ENCODE measurements around the gene SMARCD1.

SMARCD1 gene

DNA sequence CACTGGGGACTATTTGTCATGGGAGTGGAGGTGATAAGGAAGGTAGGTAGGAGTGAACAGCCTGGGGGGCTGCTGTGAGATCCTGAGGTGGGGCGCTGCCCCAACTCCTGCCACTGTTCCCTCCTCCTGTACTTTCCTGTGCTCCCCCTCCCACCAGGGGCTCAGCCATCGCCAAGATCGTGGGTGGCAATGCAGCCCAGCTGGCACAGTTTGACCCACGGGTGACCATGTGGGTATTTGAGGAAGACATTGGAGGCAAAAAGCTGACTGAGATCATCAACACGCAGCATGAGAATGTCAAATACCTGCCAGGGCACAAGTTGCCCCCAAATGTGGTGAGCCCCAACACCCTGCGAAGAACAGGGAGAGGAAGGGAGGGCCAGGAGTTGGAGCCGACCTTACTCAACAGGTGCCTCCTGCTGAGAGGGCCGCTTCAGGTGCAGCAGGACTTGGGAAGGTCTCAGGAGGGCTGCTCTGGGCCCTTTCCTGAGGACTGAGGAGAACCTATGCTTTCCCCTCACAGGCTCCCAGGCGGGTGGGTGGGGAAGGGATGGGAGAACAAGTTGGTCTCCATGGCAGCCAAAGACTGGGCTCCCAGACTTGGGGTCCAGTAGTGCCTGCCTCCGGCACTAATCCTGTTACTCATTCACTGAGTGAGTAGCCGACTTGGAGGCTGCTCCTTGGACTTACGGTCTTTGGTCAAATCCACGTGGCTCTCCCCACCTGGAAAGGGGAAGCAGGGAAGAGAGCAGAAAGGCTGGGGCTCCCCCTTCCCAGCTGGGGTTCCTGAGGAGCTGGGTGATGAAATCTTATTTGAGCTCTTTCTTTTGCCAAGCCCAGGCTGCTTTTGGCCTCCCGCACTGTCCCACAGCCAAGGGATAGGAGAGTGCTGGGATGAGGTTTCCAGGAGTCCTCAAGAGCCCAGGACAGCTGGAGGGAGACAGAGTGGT, 19.6 kb downstream of the SMARCD1 start:
- no peak for DNase-seq

DNA sequence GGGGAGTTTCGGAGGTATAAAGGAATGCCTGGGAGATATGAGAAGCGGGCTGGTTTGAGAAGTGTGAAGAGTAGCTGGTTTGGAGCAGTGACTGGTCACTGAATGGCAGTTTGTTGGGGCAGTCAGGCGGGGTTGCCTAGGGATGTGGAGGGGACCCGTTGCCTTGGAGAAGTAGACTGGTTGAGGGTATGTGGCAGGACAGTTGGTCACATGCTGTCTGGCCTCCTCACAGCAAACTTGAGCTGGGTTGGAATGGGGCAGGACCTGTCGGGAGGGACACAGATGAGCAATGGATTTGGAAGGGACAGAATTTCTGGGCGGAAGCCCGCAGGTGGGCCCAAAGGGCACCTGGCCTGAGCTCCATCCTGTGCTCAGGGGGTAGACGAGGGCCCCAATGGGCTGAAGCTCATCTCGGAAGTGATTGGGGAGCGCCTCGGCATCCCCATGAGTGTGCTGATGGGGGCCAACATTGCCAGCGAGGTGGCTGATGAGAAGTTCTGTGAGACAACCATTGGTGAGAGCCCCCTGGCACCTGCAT, 20.8 kb downstream of the SMARCD1 start:
- no peak for DNase-seq

DNA sequence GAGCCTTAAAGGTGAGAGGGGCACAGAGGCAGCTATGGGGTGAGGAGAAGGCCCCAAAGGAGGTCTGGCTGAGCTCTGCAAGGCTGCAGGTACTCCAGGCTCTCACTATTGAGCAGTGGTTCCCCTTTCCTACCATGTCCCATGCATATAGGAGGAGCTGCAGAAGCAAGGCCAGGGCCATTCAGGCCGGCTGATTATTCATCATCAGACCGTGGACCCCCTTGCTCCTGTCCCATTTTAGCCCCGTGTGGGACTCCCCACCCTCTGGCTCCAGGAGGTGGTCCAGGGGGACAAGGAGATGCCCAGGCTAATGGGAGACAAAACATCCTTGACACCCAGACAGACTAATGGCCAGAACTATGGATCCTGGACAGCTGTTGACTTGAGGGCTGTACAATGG, 21.8 kb downstream of the SMARCD1 start:
- DNase-seq: no peak

DNA sequence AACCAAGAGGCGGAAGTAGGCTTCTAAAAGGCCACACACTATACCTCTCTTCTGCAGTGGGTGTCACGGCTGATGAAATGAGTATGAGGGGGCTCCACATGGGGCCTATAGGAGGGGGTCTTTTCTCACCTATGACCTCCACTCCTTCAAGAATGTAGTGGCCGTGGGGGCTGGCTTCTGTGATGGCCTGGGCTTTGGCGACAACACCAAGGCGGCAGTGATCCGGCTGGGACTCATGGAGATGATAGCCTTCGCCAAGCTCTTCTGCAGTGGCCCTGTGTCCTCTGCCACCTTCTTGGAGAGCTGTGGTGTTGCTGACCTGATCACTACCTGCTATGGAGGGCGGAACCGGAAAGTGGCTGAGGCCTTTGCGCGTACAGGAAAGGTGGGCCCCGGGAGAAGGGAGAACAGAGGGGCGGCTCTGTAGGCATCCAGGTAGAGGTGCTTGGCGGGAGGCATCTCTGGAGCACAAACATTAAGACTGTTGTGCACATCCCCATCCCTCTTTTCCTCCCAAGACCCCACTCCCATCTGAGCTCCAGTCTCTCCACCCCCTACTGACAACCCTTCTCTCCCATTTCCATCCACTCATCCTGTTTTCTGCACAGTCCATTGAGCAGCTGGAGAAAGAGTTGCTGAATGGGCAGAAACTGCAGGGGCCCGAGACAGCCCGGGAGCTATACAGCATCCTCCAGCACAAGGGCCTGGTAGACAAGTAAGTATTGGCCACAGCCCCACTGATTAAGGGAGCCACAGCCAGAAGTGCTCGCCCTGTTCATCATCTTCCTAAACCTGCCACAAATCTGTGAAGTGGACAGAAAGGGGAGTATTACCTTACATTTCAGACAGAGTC, 22.5 kb downstream of the SMARCD1 start:
- DNase-seq: no peak

DNA sequence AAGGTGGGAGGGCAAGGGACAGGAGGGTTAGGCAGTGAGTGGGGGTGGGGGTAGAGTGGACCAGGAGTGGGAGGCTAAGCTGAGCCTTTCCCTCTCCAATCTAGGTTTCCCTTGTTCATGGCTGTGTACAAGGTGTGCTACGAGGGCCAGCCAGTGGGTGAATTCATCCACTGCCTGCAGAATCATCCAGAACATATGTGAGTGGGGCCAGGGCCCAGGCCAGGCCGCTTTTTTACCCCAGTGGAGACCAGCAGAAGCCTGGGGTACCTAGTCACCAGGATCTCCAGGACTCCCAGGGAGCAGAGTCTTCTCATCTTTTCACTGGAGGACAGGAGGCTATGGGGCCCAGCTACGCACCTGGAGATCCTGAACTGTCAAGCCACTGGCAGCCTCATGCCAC, 24.2 kb downstream of the SMARCD1 start:
- DNase-seq: no peak

DNA sequence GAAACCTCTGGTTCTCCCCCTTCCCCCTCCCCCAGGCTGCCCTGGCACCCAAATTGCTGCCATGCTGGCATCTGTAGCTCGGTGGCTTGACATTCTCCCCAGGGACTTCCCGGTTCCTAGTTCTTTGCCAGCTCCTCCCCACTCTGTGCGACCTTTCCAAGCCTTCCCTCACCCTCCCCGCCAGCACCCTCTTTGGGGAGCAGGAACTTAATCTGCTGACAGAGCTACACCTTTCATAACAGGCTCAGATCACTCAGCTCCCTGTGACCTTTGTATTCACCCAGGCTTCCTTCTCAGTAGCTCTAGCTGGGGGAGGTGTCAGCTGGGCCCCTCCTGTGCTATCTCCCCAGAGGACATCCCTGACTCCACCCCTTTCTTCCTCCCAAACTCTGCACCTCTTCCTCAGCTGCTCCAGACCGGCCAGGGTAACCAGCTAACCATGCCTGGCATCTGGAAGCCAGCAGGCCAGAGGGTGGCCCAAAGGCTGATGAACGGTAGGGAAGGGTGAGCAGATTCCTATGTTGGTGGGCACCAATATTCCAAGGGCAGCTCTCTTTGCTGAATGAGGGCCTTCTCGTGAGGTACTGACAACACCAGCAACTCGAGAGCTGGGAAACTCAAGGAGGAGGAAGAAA, 25.1 kb downstream of the SMARCD1 start:
- no peak for DNase-seq

DNA sequence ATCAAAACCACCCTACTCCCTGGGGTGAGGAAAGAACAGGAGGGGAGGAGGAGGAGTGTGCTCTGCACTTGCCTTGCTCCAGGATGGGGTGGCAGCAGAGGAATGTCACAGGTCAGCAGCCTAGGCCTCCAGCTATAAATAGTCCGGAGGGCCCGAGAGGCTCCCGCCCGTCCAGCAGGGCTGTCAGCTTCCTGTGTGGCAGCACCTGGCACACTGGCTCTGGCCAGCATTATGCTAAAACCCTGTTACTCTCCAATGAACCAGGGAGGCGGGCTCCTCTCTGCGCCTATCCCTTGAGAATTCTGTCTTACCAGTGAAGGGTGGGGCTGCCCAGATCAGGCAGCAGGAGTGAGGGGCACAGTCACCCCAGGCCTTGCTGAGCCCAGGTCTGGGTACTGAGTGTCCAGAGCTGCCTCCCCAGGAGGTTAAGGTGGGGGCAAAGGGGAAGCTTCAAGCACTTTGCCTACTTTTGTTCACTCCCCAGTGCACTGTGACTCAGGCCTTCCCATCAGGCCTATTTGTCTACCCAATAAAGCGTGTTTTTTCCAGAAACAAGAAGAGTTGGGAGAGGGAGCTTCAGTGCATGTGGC, 25.7 kb downstream of the SMARCD1 start:
- DNase-seq: no peak

DNA sequence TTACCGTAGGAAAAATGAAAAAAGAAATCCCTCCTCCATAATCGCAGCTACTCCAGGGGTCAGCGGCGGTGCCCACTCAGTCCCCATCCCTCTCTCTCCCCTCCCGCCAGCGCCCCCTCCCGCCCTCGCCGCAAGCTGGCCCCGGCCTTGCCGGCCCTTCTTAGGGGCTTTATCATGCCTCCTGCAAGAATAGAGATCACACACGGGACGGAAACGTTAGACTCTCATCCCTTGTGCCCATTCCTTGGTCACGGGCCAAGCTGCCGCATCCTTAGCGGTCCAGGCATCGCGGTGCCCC, 26.2 kb downstream of the SMARCD1 start:
- DNase-seq: no peak

DNA sequence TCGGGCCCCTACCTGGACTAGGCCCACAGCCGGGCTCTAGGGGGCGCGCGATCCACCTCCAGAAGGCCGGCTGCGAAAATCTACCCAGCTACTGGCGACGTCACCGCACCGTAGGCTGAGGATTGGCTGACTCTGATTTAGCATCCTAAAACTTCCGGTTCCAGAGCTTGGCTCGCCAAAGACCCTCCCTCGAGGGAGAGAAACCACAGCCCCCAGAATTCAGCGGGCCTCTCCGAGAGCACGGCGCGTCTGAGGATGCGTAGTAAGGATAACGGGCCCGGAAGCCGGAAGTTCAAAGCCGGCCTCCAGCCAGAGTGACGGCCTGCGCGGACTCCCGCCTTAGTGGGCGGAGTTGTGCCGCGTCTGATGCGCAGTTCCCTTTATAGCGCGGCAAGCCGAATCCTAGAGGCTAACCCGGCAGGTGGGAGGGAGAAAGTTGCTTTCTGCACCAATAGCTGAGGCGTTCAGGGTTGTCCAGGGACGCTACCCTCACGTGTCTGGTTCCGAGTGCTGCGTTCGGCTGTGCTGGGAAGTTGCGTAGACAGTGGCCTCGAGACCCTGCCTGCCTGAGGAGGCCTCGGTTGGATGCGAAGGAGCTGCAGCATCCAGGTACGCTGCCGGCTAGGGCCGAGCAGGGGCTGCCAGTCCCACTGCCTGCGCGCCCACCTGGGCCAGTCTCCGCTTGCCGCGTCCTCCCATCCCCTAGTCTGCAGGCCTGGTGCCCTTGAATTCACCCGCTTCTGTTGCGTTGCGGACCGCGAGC, 26.7 kb downstream of the SMARCD1 start, which contains the start of gene COX14:
TSS of gene COX14 (plus strand) at position 544 of the 763 bp plus-strand sequence. CDS start 7,808 bp downstream, outside the sequence.
- peak; percentile 100 for DNase-seq

DNA sequence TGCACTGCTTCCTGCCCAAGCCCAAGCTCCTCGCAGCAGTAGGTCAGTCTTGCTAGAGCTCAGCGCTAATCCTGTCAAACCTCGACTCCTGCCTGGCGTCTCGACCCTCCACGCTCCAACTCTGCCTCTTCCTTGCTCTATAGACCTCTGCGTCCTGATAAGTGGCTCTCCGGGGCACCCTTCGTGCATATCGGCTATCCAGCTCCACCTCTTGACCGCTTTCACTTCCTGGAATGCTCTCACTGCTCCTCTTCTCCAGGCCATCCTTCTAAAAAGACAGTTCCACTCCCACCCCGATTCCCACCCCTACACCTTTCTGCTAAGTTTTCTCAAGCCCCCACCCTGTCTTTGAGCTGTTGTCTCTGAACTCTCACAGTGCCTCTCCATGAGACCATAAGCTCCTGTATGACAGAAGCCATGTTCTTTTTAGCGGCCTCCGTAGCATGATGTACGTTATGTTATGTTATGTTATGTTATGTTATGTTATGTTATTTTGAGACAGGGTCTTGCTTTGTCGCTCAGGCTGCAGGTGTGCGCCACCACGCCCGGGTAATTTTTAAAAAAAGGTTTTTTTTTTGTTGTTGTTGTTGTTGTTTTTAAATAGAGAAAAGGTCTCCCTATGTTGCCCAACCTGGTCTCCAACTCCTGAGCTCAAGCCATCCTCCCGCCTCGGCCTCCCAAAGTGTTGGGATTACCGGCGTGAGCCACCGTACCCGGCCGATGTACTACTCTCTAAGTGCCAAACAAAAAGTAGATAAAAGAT, 27.5 kb downstream of the SMARCD1 start:
- no peak for DNase-seq

DNA sequence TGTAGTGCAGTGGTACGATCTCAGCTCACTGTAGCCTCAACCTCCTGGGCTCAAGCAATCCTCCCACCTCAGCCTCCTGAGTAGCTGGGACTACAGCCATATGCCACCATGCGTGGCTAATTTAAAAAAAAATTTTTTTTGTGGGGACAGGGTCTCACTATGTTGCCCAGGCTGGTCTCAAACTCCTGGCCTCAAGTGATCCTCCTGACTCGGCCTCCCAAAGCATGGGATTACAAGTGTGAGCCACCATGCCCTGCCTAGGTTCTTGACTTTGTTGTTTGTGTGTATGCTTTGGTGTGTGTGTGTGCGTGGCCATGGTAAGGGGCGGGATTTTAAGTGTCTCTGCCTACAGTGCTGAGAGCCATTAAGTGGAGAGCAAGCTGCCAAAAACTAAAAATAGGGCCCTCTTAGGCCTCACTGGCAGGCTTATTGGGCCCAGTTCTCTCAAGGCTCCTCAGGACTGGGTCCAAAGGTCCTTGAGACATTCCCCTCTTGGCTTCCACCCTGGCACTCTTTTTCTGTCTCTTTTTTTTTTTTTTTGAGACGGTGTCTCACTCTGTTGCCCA, 32.0 kb downstream of the SMARCD1 start:
- DNase-seq: no peak

DNA sequence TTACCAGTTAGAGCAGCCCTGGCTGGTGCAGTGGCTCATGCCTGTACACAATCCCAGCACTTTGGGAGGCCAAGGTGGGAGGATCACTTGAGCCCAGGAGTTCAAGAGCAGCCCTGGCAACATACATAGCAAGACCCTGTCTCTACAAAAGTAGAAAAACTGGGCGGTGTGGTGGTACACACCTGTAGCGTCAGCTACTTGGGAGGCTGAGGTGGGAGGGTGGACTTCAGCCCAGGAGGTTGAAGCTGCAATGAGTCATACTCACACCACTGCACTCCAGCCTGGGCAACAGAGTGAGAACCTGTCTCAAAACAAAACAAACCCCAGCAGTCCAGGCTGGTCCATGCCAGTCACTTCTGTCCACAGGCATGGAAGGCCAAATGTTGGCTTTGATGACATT, 34.2 kb downstream of the SMARCD1 start:
- no peak for DNase-seq

DNA sequence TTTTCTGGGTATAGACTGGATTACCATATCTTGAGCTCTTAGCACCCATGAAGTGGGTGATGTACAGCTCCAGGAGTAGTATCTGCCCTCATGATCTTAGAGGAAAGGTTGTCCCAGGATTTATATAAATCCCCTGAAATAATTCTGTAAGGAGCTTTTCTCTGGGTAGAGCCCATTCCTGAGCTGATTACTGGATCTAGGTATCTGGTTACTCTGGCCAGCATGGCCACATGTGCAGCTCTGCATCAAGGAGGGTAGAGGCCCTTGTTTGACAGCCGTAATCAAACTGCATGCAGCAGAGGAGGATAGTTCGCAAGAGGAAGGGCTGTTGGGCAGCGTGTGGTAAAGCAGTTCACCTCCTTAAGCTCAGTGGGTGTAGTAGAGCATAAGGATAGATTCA, 35.4 kb downstream of the SMARCD1 start:
- peak; percentile 34 for DNase-seq

DNA sequence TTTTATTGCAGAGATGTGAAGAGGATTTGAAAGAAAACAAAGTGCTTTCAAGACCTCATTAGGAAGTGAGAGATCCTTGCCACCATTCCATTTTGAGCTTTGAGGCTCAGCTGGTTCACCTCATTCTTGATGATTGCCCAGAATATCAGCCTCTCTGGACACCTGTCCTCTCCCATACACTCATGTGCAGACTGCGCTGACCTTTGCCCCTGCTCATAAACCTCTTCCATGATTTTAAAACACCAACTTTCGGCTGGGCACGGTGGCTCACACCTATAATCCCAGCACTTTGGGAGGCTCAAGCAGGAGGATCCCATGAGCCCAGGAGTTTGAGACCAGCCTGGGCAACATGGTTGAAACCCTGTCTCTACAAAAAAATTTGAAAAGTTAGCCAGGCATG, 35.8 kb downstream of the SMARCD1 start:
- peak; percentile 47 for DNase-seq

DNA sequence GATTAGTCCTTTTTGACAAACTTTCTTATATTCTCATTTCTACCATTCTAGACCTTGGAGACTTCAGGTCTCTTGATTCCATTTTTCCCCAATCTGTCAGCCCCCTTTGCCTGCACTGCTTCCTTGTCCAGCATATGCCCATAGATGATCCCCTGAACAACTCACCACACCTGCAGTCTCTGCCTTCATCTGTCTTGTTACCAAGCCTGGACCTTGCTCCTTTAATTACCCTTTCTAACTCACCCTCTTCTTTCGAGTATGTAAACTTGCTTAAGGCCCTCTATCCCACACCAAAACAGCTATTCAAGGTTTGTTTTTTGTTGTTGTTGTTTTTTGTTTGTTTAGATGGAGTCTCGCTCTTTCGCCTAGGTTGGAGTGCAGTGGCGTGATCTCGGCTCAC, 36.5 kb downstream of the SMARCD1 start:
- no peak for DNase-seq

DNA sequence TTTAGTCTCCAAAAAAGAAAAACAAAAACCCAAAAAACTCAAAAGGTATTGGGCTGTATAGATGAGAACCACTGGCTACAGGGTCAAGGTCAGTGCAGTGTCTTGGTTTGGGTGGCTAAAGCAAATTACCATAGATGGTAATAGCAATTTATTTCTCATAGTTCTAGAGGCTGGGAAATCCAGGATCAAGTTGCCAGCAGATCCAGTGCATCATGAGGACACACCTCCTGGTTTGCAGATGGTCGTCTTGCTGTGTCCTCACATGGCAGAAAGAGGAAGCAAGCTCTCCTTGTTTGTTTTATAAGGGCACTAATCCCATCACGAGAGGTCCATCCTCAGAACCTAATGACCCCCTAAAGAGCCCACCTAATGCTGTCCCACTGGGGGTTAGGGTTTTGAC, 38.1 kb downstream of the SMARCD1 start:
- DNase-seq: no peak

DNA sequence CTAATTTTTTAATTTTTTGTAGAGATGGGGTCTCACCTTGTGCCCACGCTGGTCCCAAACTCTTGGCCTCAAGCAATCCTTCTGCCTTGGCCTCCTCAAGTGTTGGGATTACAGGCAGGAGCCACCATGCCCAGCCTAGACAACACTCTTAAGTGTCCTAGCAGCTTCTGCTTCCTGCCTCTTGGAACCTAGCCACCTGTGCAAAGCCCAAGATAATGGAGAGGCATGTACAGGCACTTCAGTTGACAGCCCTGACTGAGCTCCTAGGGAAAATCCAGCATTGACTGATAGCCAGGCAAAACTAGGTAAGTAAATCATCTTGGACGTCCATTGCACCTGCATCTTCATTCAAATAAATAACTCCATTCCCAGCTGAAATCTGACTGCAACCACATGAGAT, 42.4 kb downstream of the SMARCD1 start:
- peak; percentile 47 for DNase-seq

DNA sequence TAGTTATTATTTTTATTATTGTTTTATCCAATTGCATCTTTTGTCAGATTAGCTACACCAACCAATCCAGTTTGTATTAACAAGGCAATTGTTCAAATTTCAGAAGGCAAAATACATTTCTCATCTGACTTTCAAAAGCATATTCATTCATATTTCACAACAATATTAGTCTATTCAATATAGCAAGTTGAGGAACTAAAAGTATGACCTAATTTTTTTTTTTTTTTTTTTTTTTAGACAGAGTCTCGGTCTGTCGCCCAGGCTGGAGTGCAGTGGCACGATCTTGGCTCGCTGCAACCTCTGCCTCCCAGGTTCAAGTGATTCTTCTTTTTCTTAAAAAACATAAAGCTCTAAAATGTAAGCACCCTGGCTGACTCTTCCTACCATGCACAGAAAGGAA, 44.1 kb downstream of the SMARCD1 start:
- DNase-seq: no peak

DNA sequence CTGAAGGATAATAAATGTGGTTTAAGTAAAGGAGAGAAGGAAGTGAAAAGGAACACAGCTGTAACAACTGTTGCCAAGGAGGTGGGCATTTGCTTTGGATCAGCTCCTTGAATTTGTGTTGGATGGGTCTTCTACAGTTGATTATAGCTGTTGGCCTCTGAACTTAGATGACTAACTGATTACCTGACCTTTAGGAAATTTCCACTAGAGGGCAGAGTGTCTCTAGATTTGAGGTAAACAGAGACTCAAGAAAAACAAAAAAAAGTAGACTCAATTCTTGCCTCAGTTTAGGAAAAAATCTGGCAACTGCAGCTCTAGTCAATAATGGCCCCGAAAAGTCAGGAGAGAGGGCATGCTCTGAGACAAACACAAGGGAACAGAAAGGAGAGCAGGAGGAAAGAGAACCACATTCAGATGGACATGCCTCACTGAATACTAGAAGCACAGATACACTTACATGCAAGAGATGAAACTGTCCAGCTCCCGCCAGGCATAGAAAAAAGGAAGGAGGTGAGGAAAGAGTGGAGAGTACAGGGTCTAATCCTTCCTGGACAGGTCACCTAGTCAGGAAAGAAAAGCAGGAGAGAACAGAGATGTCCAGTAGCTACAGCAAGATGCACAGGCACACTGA, 47.5 kb downstream of the SMARCD1 start:
- peak; percentile 37 for DNase-seq

DNA sequence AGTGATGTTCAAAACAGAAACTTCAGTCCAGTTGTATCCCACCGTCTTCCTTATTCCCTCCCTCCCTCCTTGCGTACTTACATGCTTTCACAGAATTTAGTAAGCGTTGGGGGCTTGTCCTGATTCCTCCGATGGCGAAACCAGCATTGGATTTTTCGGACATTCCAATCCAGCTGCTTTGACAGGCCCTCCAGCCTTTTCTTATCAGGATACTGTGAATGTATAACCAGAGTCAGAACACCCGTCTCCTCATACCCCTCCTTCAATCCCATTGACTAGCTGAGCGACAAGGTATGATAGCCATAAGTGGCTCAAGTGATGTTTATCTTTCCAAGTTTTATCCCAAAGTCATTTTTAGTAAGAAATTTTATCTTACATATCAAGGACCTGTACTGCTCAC, 57.9 kb downstream of the SMARCD1 start:
- DNase-seq: no peak
